GM21390 (cell line): Measurements from ENCODE around the gene CNFN.

Experiments used
- ATAC-seq: cut with Tn5 transposase; IDR thresholded peaks from one replicate; pipeline ENCODE4 v1.9.1; 2021; ENCODE audit not compliant: unreplicated experiment

Gene CNFN

DNA sequence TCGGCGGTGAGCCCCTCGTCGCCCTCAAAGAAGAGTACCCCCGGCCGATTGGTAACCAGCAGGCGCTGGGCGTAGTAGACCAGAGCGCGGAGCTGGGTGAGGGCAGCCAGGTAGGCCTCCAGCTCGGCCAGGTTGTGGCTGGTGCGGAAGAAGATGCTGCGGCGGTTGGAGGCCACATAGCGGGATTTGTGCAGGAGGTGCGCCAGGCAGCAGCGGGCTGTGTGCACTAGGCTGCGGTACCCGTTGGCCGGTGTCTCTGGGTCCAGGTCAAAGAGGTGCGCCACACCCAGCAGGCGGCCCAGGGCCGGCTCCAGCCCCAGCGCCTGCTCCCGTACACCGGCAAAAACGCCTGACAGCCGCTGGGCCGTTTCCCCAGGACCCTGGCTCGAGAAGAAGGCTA lies 20.3 kb upstream of the CNFN start:
- no peak for ATAC-seq

- no peak for ATAC-seq
Measured at GRCh38 chr19:42409477-42409876, 19.4 kb upstream of the CNFN start.

- ATAC-seq = no peak
Measured at GRCh38 chr19:42407816-42408175, 17.7 kb upstream of the CNFN start.

DNA sequence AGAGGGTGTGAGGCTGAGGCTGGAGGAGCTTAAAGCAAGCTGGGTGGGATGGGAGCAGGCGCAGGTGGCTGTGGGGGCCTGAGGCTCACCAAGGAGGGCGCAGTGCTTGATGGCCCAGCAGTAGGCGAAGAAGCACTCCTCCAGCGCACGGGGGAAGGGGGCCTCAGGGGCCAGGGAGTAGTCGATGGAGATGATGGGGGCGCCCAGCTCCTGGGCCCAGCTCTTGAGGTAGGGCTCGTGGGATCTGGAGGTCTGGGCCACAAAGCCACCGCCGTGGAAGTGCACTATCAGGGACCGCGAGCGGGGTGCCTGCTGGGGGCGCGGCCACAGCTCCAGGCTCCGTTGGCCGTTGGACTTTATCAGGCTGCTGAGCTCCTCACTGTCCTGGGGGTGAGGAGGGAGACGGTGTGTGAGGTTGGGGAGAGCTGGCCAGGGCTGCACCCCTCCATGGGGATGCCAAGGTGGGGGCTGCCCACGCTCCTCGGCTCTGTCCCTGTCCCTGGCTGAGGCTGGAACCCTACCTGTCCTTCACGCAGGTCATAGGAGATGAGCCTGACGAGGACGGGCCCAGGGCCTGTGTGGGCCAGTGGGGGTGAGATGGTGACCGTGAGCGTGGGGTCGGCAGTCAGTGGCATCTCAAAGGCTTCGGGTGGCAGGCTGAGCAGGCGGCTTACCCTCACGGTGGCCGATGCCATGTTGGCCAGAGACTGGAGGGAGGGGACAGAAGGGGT lies 17.2 kb upstream of the CNFN start:
- ATAC-seq = no peak

DNA sequence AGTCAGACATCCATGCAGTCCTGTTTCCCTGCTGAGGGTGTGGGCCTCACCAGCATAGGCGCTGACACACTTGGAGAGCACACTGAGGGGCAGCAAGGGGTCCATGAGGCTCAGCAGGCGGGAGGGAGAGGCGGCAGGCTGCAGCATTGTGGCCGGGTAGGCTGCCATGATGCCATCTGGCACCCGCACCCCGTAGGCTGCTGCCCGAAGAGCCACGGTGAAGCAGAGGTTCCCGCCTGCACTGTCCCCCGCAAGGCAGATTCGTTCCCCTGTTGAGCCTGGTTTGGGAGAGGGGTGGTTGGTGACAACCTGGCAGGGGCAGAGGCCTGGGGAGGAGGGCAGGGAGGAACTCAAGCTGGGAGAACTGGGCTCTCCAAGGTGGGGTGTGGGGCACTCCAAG lies 16.0 kb upstream of the CNFN start:
- no peak for ATAC-seq

- no peak for ATAC-seq
Measured at GRCh38 chr19:42403586-42403985, 13.5 kb upstream of the CNFN start.

- ATAC-seq = no peak
Measured at GRCh38 chr19:42402376-42403116, 12.4 kb upstream of the CNFN start.

GRCh38 chr19:42401365-42402303 lies 11.5 kb upstream of the CNFN start:
- ATAC-seq = no peak

DNA sequence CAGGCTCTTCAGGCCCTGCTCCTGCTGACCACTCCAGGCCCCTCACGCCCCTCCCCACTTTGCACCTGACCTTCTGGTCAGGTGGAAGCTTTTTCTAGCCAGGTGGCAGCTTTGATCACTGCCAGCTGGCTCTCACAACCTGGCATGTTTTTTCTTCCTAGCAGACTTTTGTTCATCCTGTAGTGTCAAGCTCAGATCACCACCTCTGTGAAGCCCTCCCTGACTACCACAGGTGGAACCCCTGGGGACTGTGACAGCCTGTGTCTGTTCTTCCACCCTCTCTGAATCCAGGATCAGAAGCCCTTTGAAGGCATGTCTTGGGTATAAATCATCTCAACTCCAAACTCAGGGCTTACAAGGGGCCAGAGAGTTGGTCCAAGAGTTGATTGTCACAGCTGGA lies 10.3 kb upstream of the CNFN start:
- ATAC-seq = no peak

DNA sequence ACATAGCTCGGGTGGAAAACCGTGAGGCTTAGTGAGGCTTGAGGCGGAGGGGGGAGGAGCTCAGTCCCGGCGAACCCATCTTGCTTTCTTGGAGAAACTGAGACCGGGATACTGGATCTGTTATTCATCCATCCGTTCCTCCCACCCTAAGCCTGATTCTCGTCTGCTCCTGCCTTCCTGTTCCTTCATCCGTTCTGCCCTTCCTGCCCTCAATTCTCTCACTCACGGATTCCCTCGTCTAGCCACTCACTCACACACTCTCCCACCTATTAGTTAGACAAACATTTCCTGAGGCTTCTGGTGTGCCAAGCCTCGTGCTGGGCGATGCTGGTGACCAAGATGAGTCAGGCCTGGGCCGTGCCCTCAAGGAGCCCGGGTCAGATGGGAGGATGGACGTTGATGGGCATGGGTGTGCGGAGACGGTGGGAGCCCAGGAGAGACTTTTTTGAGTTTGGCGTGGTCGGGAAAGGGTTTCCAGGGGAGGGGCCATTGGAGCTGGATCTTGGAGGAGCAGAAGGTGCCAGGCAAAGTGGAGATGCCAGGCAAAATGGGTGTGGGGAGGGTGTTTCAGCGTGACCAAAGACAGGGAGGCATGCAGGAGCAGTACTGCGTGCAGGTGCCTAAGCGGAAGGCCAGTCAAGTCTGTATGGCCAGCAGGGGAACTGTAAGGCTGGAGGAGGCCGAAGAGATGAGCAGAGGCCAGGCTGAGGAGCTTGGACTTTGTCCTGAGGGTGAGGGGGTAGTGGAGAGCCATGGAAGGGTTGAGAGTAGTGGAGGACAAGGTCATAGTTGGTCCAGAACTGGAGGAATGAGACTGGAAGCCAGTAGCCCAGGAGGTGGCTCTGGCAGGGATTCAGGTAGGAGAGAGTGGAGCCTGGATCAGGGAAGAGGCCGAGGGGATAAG lies 7.4 kb upstream of the CNFN start:
- ATAC-seq = no peak

- peak; percentile 90 for ATAC-seq
Measured at GRCh38 chr19:42396381-42397262, 6.5 kb upstream of the CNFN start.

- no peak for ATAC-seq
Measured at GRCh38 chr19:42394751-42395150, 4.7 kb upstream of the CNFN start.

DNA sequence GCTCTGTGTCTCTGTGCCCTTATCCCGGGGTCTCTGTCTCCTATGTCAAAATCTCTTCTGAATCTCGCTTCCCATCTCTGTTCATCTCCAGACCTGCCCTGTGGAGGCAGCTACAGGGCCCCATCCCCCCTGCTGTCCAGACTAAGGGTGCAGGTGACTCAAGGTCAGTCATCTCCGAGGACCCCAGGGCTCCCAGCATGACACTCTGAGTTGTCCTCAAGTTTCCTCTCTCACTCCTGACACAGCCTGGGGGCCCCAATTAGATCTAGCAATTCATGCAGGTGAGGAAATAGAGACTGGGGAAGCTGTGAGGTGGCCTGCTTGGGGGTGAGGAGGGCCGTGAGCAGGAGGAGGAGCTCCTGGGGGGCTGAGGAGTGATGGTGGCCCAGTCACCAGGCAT lies 2.1 kb upstream of the CNFN start:
- ATAC-seq = no peak

GRCh38 chr19:42388851-42389489 lies 1.1 kb downstream of the CNFN start:
- no peak for ATAC-seq

- no peak for ATAC-seq
Measured at GRCh38 chr19:42386974-42387707, 3.0 kb downstream of the CNFN start.

DNA sequence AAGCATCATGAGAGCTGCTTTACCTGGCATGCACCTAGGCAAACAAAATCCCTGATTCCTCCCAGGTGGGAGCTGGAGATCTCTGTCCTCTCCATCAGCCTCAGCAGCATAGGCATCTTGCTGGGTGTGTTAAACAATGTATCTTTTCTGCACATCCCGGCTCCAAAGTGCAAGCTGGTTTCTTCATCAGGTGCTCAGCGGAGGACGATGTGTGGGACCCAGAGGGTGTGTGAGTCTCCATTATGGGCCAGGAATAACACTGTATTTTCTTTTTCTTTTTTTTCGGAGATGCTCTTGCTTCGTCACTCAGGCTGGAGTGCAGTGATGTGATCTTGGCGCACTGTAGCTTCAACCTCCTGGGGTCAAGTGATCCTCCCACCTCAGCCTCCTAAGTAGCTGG lies 9.9 kb downstream of the CNFN start:
- no peak for ATAC-seq

GRCh38 chr19:42378225-42379215 lies 11.6 kb downstream of the CNFN start:
- no peak for ATAC-seq
